Naive thymus-derived CD4-positive, alpha-beta T cell (primary cell): Measurements from ENCODE around the gene TRMT112. TPM values are rescaled to one million over a fixed set of nuclear protein-coding genes. Genes with fewer than 3 reads are reported as not detected.

ENCODE experiments used
- ATAC-seq: fragments of 150-1000 bp; cut with Tn5 transposase; 2 replicates; pipeline ENCODE4 v1.10.0; 2021; ENCODE audit warnings: mild to moderate bottlenecking, moderate library complexity
- CTCF ChIA-PET: fragments of 350-600 bp; sonication (Branson Sonifier 250); formaldehyde crosslinking; loops from one replicate; lab custom pipeline; 2021; ENCODE audit warnings: antibody characterized with exemption; lab: Charles Lee
- POLR2A ChIA-PET: fragments of 350-600 bp; sonication (Branson Sonifier 250); formaldehyde crosslinking; loops from one replicate; lab custom pipeline; 2021; ENCODE audit warnings: antibody characterized with exemption, inconsistent platforms; lab: Charles Lee
- DNase-seq, 9 donors: peaks; one replicate each; pipeline versions ENCODE4 v3.0.0 to v3.0.0-alpha.2; 2020 to 2022; ENCODE audit warnings: mixed read lengths in 1 of 9
- H3K27ac ChIP-seq: one replicate; pipeline ENCODE4 v1.7.0; 2013; ENCODE audit warnings: mild to moderate bottlenecking, low read depth, low read length, moderate library complexity
- H3K27me3 ChIP-seq, 2 donors: one replicate each; pipeline ENCODE4 v1.7.0; 2013; ENCODE audit warnings: low read length in 2 of 2, mild to moderate bottlenecking in 2 of 2, moderate library complexity in 2 of 2; ENCODE audit not compliant: control insufficient read depth in 2 of 2, insufficient read depth in 2 of 2
- H3K36me3 ChIP-seq, 3 experiments: 1 replicate in 2 of 3; 2 replicates in 1 of 3; pipeline ENCODE4 v1.7.0; 2013; ENCODE audit warnings: low read length in 3 of 3, mild to moderate bottlenecking in 3 of 3, moderate library complexity in 1 of 3; ENCODE audit not compliant: insufficient read depth in 3 of 3, control insufficient read depth in 2 of 3
- H3K4me1 ChIP-seq, 2 donors: one replicate each; pipeline ENCODE4 v1.7.0; 2013; ENCODE audit warnings: low read length in 2 of 2, mild to moderate bottlenecking in 2 of 2, moderate library complexity in 1 of 2; ENCODE audit not compliant: control insufficient read depth in 2 of 2, insufficient read depth in 2 of 2
- H3K4me3 ChIP-seq: 2 replicates; pipeline ENCODE4 v1.7.0; 2013; ENCODE audit warnings: mild to moderate bottlenecking, low read length
- H3K9me3 ChIP-seq, 3 experiments: 1 replicate in 2 of 3; 2 replicates in 1 of 3; pipeline ENCODE4 v1.7.0; 2013; ENCODE audit warnings: low read length in 3 of 3; ENCODE audit not compliant: control insufficient read depth in 2 of 3
- H3K27ac Mint-ChIP-seq, 9 donors: one replicate each; pipeline ENCODE4 v1.8.0; 2020 to 2022; ENCODE audit warnings: mixed read lengths in 9 of 9, mild to moderate bottlenecking in 8 of 9, moderate library complexity in 5 of 9, inconsistent platforms in 2 of 9
- H3K27me3 Mint-ChIP-seq, 5 donors: one replicate each; pipeline ENCODE4 v1.8.0; 2021 to 2022; ENCODE audit warnings: mixed read lengths in 5 of 5, mild to moderate bottlenecking in 1 of 5
- H3K36me3 Mint-ChIP-seq, 5 donors: one replicate each; pipeline ENCODE4 v1.8.0; 2020 to 2022; ENCODE audit warnings: mixed read lengths in 5 of 5, mild to moderate bottlenecking in 3 of 5, inconsistent platforms in 1 of 5
- H3K4me1 Mint-ChIP-seq, 7 donors: one replicate each; pipeline ENCODE4 v1.8.0; 2020 to 2022; ENCODE audit warnings: mixed read lengths in 7 of 7, mild to moderate bottlenecking in 3 of 7, inconsistent platforms in 1 of 7
- H3K4me3 Mint-ChIP-seq, 10 donors: one replicate each; pipeline ENCODE4 v1.8.0; 2020 to 2022; ENCODE audit warnings: mild to moderate bottlenecking in 10 of 10, mixed read lengths in 10 of 10, moderate library complexity in 6 of 10, inconsistent platforms in 2 of 10
- H3K9me3 Mint-ChIP-seq, 11 donors: one replicate each; pipeline ENCODE4 v1.8.0; 2020 to 2022; ENCODE audit warnings: mixed read lengths in 11 of 11, mild to moderate bottlenecking in 4 of 11, inconsistent platforms in 1 of 11, moderate library complexity in 1 of 11
- intact Hi-C, 2 donors: fragments of 100-400 bp; cut with micrococcal nuclease; formaldehyde crosslinking; loops; one replicate each; pipeline ENCODE4 v1.15.1; 2023
- polyA plus RNA-seq, 2 donors: library from polyadenylated mRNA; unstranded; fragments of 300-500 nt; fragmentation: Illumina TruSeq; gene quantifications; one replicate each; pipeline ENCODE4 v1.2.3, GENCODE V29; 2021
- total RNA-seq, 6 experiments: library from RNA in 5 of 6; stranded (reverse) in 5 of 6; gene quantifications; 1 replicate in 5 of 6; 2 replicates in 1 of 6; pipeline ENCODE4 v1.2.3 and lab custom pipeline; 2021 to 2026

Gene TRMT112
- total and polyA plus RNA-seq, 7 experiments from 2014 or later = 90.9 to 613 (median 166) TPM

- Mint-ChIP-seq H3K4me1 (peaks cover 16 to 36% (median 27%) of the 10 kb centered on the region in 7 donors), H3K9me3 (no peaks in the 10 kb centered on the region), H3K27me3 (no peaks in the 10 kb centered on the region), H3K36me3 (peaks cover 0 to 28% (median 4%) of the 10 kb centered on the region in 5 donors), H3K4me3 (peak overlapping the region; percentile 83 to 100 (median 91)), H3K27ac (peak overlapping the region in 7 of 9 donors; percentile 51 to 94 (median 72))
- CTCF ChIA-PET = interaction anchor here (0.7 to 1.3 kb wide), 3 partner anchors 22 to 294 kb away, joined by 3 read pairs; no protein-coding TSS in a partner anchor
- no peaks in the 10 kb centered on the region for H3K9me3 ChIP-seq
- ATAC-seq (peak; percentile 8), DNase-seq (peak in 2 of 9 donors; percentile 17 to 24)
- peak overlapping the region; percentile 60 for H3K4me3 ChIP-seq
- peaks cover 0 to 51% (median 0%) of the 10 kb centered on the region in 3 experiments for H3K36me3 ChIP-seq
- intact Hi-C loops = loop anchor here in 1 of 2 donors (2.0 kb wide), 1 partner anchor 292 kb away; no protein-coding TSS in a partner anchor
- POLR2A ChIA-PET = interaction anchor here (3.5 kb wide), 1 partner anchor 43 kb away, joined by 25 read pairs; the partner anchor contains the start of genes PRDX5 and TRMT112
- no peak overlapping the region for H3K27ac ChIP-seq
- peaks cover 10 to 16% of the 10 kb centered on the region in 2 donors for H3K4me1 ChIP-seq
- no peaks in the 10 kb centered on the region for H3K27me3 ChIP-seq
Measured at GRCh38 chr11:64360448-64360921, 43.1 kb upstream of the TRMT112 start.

GRCh38 chr11:64359712-64360445 lies 42.5 kb upstream of the TRMT112 start:
- DNase-seq = peak in 6 of 9 donors; percentile 22 to 40 (median 36)
- Mint-ChIP-seq H3K4me3 (peak overlapping the region; percentile 83 to 100 (median 91)), H3K27ac (peak overlapping the region; percentile 56 to 94 (median 72)), H3K9me3 (no peaks in the 10 kb centered on the region), H3K4me1 (peaks cover 16 to 40% (median 28%) of the 10 kb centered on the region in 7 donors), H3K36me3 (peaks cover 0 to 28% (median 4%) of the 10 kb centered on the region in 5 donors), H3K27me3 (no peaks in the 10 kb centered on the region)
- CTCF ChIA-PET = interaction anchor here (0.7 to 1.3 kb wide), 2 partner anchors 293 to 295 kb away, joined by 3 read pairs; no protein-coding TSS in a partner anchor
- intact Hi-C loops = loop anchor here (1.0 to 5.0 kb wide), 5 partner anchors 20 to 293 kb away; partner anchors contain the start of genes CCDC88B (in 2 of the 2), FERMT3 (in 1 of the 2), PRDX5 (in 1 of the 2) and TRMT112 (in 1 of the 2)
- Histone ChIP-seq H3K27me3 (no peaks in the 10 kb centered on the region), H3K27ac (peak overlapping the region; percentile 68), H3K9me3 (no peaks in the 10 kb centered on the region), H3K36me3 (peaks cover 0 to 51% (median 0%) of the 10 kb centered on the region in 3 experiments), H3K4me1 (peaks cover 10 to 16% of the 10 kb centered on the region in 2 donors), H3K4me3 (peak overlapping the region; percentile 60)
- POLR2A ChIA-PET = interaction anchor here (0.7 to 3.5 kb wide), 4 partner anchors 18 to 110 kb away, joined by 4 to 25 read pairs (median 4); partner anchors contain the start of genes CCDC88B, PRDX5 and TRMT112
- ATAC-seq = peak; percentile 60

GRCh38 chr11:64358907-64359711 lies 41.8 kb upstream of the TRMT112 start, which contains the start of gene RPS6KA4:
Gene RPS6KA4, plus strand, starts transcription at chr11:64359162. Its CDS starts 74 bp downstream, at chr11:64359236.
- H3K36me3 Mint-ChIP-seq = peaks cover 0 to 26% (median 4%) of the 10 kb centered on the region in 5 donors
- no peaks in the 10 kb centered on the region for H3K9me3 ChIP-seq
- ChIA-PET CTCF (no interaction called here), POLR2A (interaction anchor here (0.7 to 3.5 kb wide), 4 partner anchors 17 to 109 kb away, joined by 4 to 25 read pairs (median 4); partner anchors contain the start of genes CCDC88B, PRDX5 and TRMT112)
- H3K27ac ChIP-seq = peak within 1 kb of the TSS; percentile 68
- peak within 1 kb of the TSS; percentile 60 for H3K4me3 ChIP-seq
- H3K36me3 ChIP-seq = peaks cover 0 to 47% (median 0%) of the 10 kb centered on the region in 3 experiments
- peak within 1 kb of the TSS; percentile 56 to 94 (median 72) for H3K27ac Mint-ChIP-seq
- ATAC-seq = peak; percentile 80
- no peaks in the 10 kb centered on the region for H3K27me3 ChIP-seq
- H3K4me3 Mint-ChIP-seq = peak within 1 kb of the TSS; percentile 83 to 100 (median 91)
- H3K4me1 ChIP-seq = peaks cover 10 to 16% of the 10 kb centered on the region in 2 donors
- peak in 7 of 9 donors; percentile 25 to 79 (median 36) for DNase-seq
- H3K27me3 Mint-ChIP-seq = no peaks in the 10 kb centered on the region
- H3K9me3 Mint-ChIP-seq = no peaks in the 10 kb centered on the region
- intact Hi-C loops = loop anchor here (1.0 to 5.0 kb wide), 4 partner anchors 19 to 152 kb away; partner anchors contain the start of genes CCDC88B (in 2 of the 2), FERMT3 (in 1 of the 2), PRDX5 (in 1 of the 2) and TRMT112 (in 1 of the 2)
- peaks cover 16 to 40% (median 30%) of the 10 kb centered on the region in 7 donors for H3K4me1 Mint-ChIP-seq

GRCh38 chr11:64358536-64358906 lies 41.2 kb upstream of the TRMT112 start:
- intact Hi-C loops = loop anchor here in 1 of 2 donors (5.0 kb wide), 1 partner anchor 151 kb away; the partner anchor contains the start of gene FERMT3
- H3K4me1 ChIP-seq = peaks cover 10 to 16% of the 10 kb centered on the region in 2 donors
- ATAC-seq (no peak), DNase-seq (no peak)
- CTCF ChIA-PET = no interaction called here
- no peaks in the 10 kb centered on the region for H3K9me3 Mint-ChIP-seq
- H3K27ac ChIP-seq = peak overlapping the region; percentile 68
- no peaks in the 10 kb centered on the region for H3K27me3 Mint-ChIP-seq
- peaks cover 0 to 24% (median 4%) of the 10 kb centered on the region in 5 donors for H3K36me3 Mint-ChIP-seq
- no peak overlapping the region for H3K27ac Mint-ChIP-seq
- H3K36me3 ChIP-seq = peaks cover 0 to 46% (median under 1%) of the 10 kb centered on the region in 3 experiments
- peak overlapping the region; percentile 33 to 100 (median 62) for H3K4me3 Mint-ChIP-seq
- H3K4me3 ChIP-seq = peak overlapping the region; percentile 60
- H3K27me3 ChIP-seq = no peaks in the 10 kb centered on the region
- no peaks in the 10 kb centered on the region for H3K9me3 ChIP-seq
- POLR2A ChIA-PET = interaction anchor here (3.5 kb wide), 1 partner anchor 41 kb away, joined by 25 read pairs; the partner anchor contains the start of genes PRDX5 and TRMT112
- H3K4me1 Mint-ChIP-seq = peaks cover 16 to 40% (median 30%) of the 10 kb centered on the region in 7 donors

GRCh38 chr11:64357904-64358535 lies 40.7 kb upstream of the TRMT112 start:
- ATAC-seq (peak; percentile 9), DNase-seq (peak in 1 of 9 donors; percentile 48)
- Histone ChIP-seq H3K27me3 (no peaks in the 10 kb centered on the region), H3K4me1 (peaks cover 10 to 16% of the 10 kb centered on the region in 2 donors), H3K4me3 (peak overlapping the region; percentile 60), H3K27ac (peak overlapping the region; percentile 68), H3K36me3 (peaks cover 0 to 44% (median 3%) of the 10 kb centered on the region in 3 experiments), H3K9me3 (no peaks in the 10 kb centered on the region)
- ChIA-PET POLR2A (interaction anchor here (3.5 kb wide), 1 partner anchor 40 kb away, joined by 25 read pairs; the partner anchor contains the start of genes PRDX5 and TRMT112), CTCF (no interaction called here)
- Mint-ChIP-seq H3K4me3 (peak overlapping the region; percentile 33 to 100 (median 62)), H3K36me3 (peaks cover 0 to 21% (median 2%) of the 10 kb centered on the region in 5 donors), H3K27me3 (no peaks in the 10 kb centered on the region), H3K4me1 (peaks cover 16 to 40% (median 30%) of the 10 kb centered on the region in 7 donors), H3K27ac (peak overlapping the region in 2 of 9 donors; percentile 19 to 77), H3K9me3 (no peaks in the 10 kb centered on the region)
- intact Hi-C loops = loop anchor here in 1 of 2 donors (5.0 kb wide), 1 partner anchor 151 kb away; the partner anchor contains the start of gene FERMT3
